Suprapubic skin (tissue), 4 donors: ENCODE measurements around the gene EGF.

Experiments used
- POLR2A ChIP-seq, 2 donors: fragments of 450-650 bp; IDR thresholded peaks; one replicate each; pipeline ENCODE4 v1.6.1; 2017; ENCODE audit warnings: antibody characterized with exemption in 2 of 2, mild to moderate bottlenecking in 2 of 2, moderate library complexity in 2 of 2
- POLR2AphosphoS5 ChIP-seq, 3 donors: sonication (generic); formaldehyde crosslinking; IDR thresholded peaks; one replicate each; pipeline ENCODE4 v1.6.1; 2017; ENCODE audit warnings: antibody characterized with exemption in 3 of 3

- TF ChIP-seq POLR2A (IDR thresholded peaks at IDR 0.05) (no peak), POLR2AphosphoS5 (IDR thresholded peaks at IDR 0.05) (no peak)
These were observed 89.6 kb downstream of the EGF start for GRCh38 chr4:110002326-110002725.
